ACC112 (cell line): ENCODE data around the gene DPT.

Source experiments
- H2AFZ ChIP-seq: fragments of 200-600 bp; sonication (generic); one replicate; pipeline ENCODE4 v1.6.0; 2017; ENCODE audit warnings: antibody characterized with exemption, low read length; ENCODE audit not compliant: unreplicated experiment
- H3K27ac ChIP-seq: fragments of 200-600 bp; sonication (generic); 2 replicates; pipeline ENCODE4 v1.5.1; 2014; ENCODE audit warnings: low read depth, mild to moderate bottlenecking, antibody characterized with exemption, low read length, moderate library complexity
- H3K27me3 ChIP-seq: fragments of 200-600 bp; sonication (generic); 2 replicates; pipeline ENCODE4 v1.6.1; 2014; ENCODE audit warnings: mild to moderate bottlenecking, antibody characterized with exemption, low read length, moderate library complexity, mixed read lengths; ENCODE audit not compliant: insufficient read depth
- H3K36me3 ChIP-seq: fragments of 200-600 bp; sonication (generic); 2 replicates; pipeline ENCODE4 v1.6.1; 2016; ENCODE audit warnings: mild to moderate bottlenecking, antibody characterized with exemption, low read length, moderate library complexity, mixed read lengths; ENCODE audit not compliant: insufficient read depth
- H3K4me1 ChIP-seq: fragments of 200-600 bp; sonication (generic); one replicate; pipeline ENCODE4 v1.6.1; 2016; ENCODE audit warnings: low read length, mixed read lengths; ENCODE audit not compliant: insufficient read depth, unreplicated experiment, control insufficient read depth
- H3K4me3 ChIP-seq: fragments of 200-600 bp; sonication (generic); 2 replicates; pipeline ENCODE4 v1.5.1; 2014; ENCODE audit warnings: mild to moderate bottlenecking, low read depth, low read length
- H3K79me2 ChIP-seq: fragments of 200-600 bp; sonication (generic); one replicate; pipeline ENCODE4 v1.6.0; 2016; ENCODE audit warnings: low read length; ENCODE audit not compliant: control insufficient read depth, unreplicated experiment, insufficient read depth

DPT gene

GRCh38 chr1:168700575-168701268, 28.3 kb downstream of the DPT start:
- no peak overlapping the region for H2AFZ ChIP-seq

GRCh38 chr1:168698453-168698852, 30.6 kb downstream of the DPT start:
- no peaks in the 10 kb centered on the region for H3K4me1 ChIP-seq
- H2AFZ ChIP-seq: no peak overlapping the region
- no peak overlapping the region for H3K27ac ChIP-seq
- H3K79me2 ChIP-seq: no peaks in the 10 kb centered on the region
- no peak overlapping the region for H3K4me3 ChIP-seq
- H3K36me3 ChIP-seq: no peaks in the 10 kb centered on the region
- no peaks in the 10 kb centered on the region for H3K27me3 ChIP-seq

More at GRCh38 chr1:168700575-168701268, 28.3 kb downstream of the DPT start:
- H3K27ac ChIP-seq: no peak overlapping the region
- H3K36me3 ChIP-seq: no peaks in the 10 kb centered on the region
- no peak overlapping the region for H3K4me3 ChIP-seq
- H3K27me3 ChIP-seq: no peaks in the 10 kb centered on the region
- no peaks in the 10 kb centered on the region for H3K79me2 ChIP-seq
- H3K4me1 ChIP-seq: no peaks in the 10 kb centered on the region

DNA sequence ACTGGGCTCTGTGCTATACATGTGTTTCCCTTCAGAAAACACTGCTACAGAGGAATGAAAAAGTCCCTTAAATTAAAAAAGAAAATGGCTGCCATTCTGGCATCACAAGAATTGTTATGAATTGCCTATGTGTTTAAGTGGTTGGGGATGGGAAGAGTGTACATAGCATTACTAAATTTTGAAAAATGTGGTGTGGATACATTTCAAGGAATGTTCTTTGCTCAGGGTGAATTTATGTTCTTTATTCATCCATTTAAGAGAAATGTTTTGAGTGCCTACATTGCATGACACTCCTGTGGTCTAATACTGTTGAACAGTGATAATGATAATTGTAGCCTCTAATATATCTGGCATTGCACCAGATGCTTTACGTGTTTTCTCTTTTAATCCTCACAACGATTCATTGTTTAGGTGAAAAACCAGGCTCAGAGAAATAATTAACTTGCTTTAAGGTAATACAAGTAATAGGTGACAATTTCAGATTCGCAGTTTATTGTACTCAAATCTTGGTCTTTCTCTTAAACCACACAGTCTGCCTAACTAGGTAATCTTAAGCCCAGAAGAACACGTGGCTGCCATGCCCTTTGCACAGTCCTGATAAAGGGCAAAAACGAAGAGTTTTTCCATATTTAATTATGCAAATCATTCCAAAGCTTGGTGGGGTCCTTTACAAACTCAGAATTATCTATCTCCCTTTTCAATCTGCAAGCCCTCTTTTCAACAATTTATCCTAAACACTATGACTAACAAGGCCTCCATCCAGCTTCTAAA, 31.5 kb downstream of the DPT start:
- H3K27me3 ChIP-seq: no peaks in the 10 kb centered on the region
- no peak overlapping the region for H2AFZ ChIP-seq
- H3K79me2 ChIP-seq: no peaks in the 10 kb centered on the region
- H3K4me3 ChIP-seq: no peak overlapping the region
- H3K36me3 ChIP-seq: no peaks in the 10 kb centered on the region
- H3K27ac ChIP-seq: no peak overlapping the region
- no peaks in the 10 kb centered on the region for H3K4me1 ChIP-seq

- H3K4me1 ChIP-seq: no peaks in the 10 kb centered on the region
- no peak overlapping the region for H2AFZ ChIP-seq
- no peaks in the 10 kb centered on the region for H3K36me3 ChIP-seq
- no peak overlapping the region for H3K4me3 ChIP-seq
- no peaks in the 10 kb centered on the region for H3K27me3 ChIP-seq
- no peaks in the 10 kb centered on the region for H3K79me2 ChIP-seq
- H3K27ac ChIP-seq: no peak overlapping the region
Observed at GRCh38 chr1:168696125-168696760, 32.8 kb downstream of the DPT start.

- Histone ChIP-seq H3K27ac (no peak overlapping the region), H3K27me3 (no peaks in the 10 kb centered on the region), H3K36me3 (no peaks in the 10 kb centered on the region), H3K4me3 (no peak overlapping the region), H2AFZ (no peak overlapping the region), H3K79me2 (no peaks in the 10 kb centered on the region), H3K4me1 (no peaks in the 10 kb centered on the region)
Observed at GRCh38 chr1:168693872-168694238, 35.2 kb downstream of the DPT start.

DNA sequence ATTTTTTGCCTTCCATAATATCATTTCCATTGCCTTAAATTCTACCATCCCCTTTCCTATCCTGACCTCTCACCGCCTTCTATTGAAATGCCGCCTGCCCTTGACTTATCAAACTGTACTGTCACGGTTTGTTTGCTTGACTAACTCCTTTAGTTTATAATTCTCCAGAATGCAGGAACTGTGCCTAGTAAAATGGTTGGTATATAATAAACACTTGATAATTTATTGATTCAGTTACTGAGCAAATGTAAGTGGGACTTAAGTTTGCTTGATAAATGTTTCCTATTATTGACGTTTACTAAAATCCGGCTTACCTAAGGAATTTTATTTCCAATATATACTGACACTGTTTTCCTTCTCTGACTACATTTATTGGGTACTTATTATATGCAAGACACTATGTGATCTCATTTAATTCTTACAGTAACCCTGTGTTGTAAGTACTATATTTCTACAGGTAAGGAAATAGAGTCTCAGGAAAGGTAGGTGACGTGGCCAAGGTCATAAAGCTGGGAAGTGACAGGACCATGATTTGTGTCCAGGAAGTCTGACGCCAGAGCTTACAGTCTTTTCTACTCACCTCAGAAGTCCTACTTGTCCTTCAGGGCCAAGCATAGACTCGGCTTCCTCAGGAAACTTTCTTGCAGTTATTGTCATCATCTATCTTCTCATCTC, 35.7 kb downstream of the DPT start:
- Histone ChIP-seq H3K27ac (no peak overlapping the region), H3K4me3 (no peak overlapping the region), H3K4me1 (no peaks in the 10 kb centered on the region), H3K36me3 (no peaks in the 10 kb centered on the region), H3K27me3 (no peaks in the 10 kb centered on the region), H2AFZ (no peak overlapping the region), H3K79me2 (no peaks in the 10 kb centered on the region)

DNA sequence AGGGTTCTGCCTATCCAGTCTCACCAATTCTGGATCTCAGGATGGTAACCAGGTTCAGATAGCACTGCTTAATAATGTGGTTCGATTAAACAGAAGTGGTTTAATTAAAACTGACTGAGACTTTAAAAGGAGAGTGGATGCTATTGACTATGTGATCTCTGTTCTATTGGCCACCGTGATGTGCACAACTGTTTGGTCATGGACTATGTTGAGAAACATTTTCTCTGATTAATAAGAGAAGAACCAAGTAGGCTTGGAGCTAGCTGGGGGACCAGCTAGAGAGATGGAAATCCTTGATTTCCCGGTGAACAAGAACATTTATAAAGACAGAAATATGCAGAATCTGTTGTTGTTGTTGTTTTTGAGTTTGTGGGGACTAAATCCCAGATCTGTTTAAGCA, 36.5 kb downstream of the DPT start:
- Histone ChIP-seq H3K27me3 (no peaks in the 10 kb centered on the region), H3K4me3 (no peak overlapping the region), H3K27ac (no peak overlapping the region), H2AFZ (no peak overlapping the region), H3K36me3 (no peaks in the 10 kb centered on the region), H3K79me2 (no peaks in the 10 kb centered on the region), H3K4me1 (no peaks in the 10 kb centered on the region)

GRCh38 chr1:168691541-168691940, 37.5 kb downstream of the DPT start:
- no peaks in the 10 kb centered on the region for H3K27me3 ChIP-seq
- H3K36me3 ChIP-seq: no peaks in the 10 kb centered on the region
- no peak overlapping the region for H2AFZ ChIP-seq
- H3K4me3 ChIP-seq: no peak overlapping the region
- H3K27ac ChIP-seq: no peak overlapping the region
- no peaks in the 10 kb centered on the region for H3K79me2 ChIP-seq
- no peaks in the 10 kb centered on the region for H3K4me1 ChIP-seq

DNA sequence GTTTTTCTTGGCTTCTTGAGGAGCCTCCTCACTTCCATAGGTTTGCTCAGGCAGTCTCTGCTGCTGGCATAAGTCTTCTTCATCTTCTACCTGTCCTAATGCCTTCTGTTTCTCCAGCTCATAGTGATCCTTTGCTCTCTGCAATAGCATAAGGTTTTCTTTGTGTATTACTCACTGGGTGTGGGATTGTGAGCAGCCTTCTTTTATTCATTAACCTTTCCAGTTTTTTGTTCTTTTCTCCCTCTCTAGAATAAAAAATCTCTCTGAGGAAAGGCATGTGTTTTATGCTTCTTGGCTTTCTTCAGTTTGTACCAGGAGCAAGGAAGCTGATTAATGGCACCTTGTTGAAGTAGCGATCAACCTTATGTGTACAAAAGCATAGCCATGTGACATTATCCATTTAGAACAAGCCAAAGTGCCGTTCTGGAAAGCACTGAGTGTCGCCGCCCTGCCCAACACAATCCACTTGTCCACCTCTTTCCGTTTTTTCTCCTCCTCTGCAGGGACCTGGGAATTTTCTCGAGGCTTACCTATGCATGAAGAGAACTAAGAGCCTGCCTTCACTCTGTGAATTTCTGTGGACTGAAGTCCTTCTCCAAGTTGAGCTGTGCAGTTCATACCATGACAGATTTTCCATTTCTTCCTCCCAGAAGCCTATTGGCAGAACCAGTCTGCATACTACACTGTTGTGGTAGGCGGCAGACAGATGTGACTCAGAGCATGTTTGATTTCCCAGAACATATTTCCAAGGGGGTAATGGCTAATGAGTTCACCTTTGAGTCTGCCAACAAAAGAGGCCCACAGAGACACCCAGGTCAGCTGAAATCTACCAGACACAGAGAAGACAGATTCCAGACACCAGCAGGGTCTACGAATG, 39.0 kb downstream of the DPT start:
- Histone ChIP-seq H3K79me2 (no peaks in the 10 kb centered on the region), H3K4me3 (no peak overlapping the region), H3K36me3 (no peaks in the 10 kb centered on the region), H3K4me1 (no peaks in the 10 kb centered on the region), H3K27ac (no peak overlapping the region), H3K27me3 (no peaks in the 10 kb centered on the region), H2AFZ (no peak overlapping the region)

DNA sequence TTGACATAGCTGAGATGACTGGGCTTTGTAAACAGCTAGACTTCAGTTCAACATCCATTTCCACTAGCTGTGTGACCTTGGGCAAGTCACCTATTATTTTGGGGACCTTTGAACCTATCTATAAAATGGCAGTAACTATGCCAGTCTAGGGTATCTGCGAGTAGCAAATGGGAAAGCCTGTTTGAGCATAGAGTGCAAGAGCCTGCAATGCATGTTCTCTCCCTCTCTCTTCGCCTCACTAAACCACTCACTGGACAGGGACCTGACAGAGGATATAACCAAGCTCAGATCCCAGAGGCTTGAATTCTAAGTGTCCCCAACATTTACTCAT, 39.7 kb downstream of the DPT start:
- Histone ChIP-seq H3K27ac (no peak overlapping the region), H3K4me3 (no peak overlapping the region), H3K4me1 (no peaks in the 10 kb centered on the region), H3K79me2 (no peaks in the 10 kb centered on the region), H2AFZ (no peak overlapping the region), H3K27me3 (no peaks in the 10 kb centered on the region), H3K36me3 (no peaks in the 10 kb centered on the region)
